SK-N-MC (cell line): ENCODE results near the gene ABCC6.

Source experiments
- DNase-seq: peaks from one replicate; pipeline ENCODE4 v3.0.0-alpha.2; 2011; ENCODE audit warnings: low read depth, low spot score
- H3K27ac ChIP-seq: fragments of 200-600 bp; sonication (generic); 2 replicates; pipeline ENCODE4 v1.5.1; 2016; ENCODE audit warnings: mixed run types
- H3K36me3 ChIP-seq: fragments of 200-600 bp; sonication (generic); 2 replicates; pipeline ENCODE4 v1.6.1; 2017; ENCODE audit warnings: antibody characterized with exemption, low read length, mixed read lengths; ENCODE audit not compliant: insufficient read depth
- H3K4me3 ChIP-seq: fragments of 200-600 bp; sonication (generic); 2 replicates; pipeline ENCODE4 v1.5.1; 2016
- H3K9ac ChIP-seq: fragments of 200-600 bp; sonication (generic); 2 replicates; pipeline ENCODE4 v1.8.0; 2017; ENCODE audit warnings: mixed run types, mixed read lengths; ENCODE audit not compliant: insufficient read length
- H3K9me3 ChIP-seq: fragments of 200-600 bp; sonication (generic); 2 replicates; pipeline ENCODE4 v1.6.1; 2017; ENCODE audit warnings: low read depth, mild to moderate bottlenecking, antibody characterized with exemption, low read length, moderate library complexity, mixed read lengths
- EZH2 ChIP-seq: fragments of 200-600 bp; sonication (generic); IDR thresholded peaks from one replicate; pipeline ENCODE4 v1.6.1; 2017; ENCODE audit warnings: antibody characterized with exemption
- FOXP2 ChIP-seq: optimal IDR thresholded peaks from 2 replicates; pipeline ENCODE3; 2011; ENCODE audit warnings: mild to moderate bottlenecking, moderate library complexity; ENCODE audit not compliant: insufficient read depth; ENCODE audit errors: extremely low read length, control extremely low read depth
- POLR2AphosphoS5 ChIP-seq: IDR thresholded peaks from 2 replicates; pipeline ENCODE4 v1.6.1; 2012; ENCODE audit warnings: mild to moderate bottlenecking, low read depth, low read length, borderline replicate concordance

Gene ABCC6

GRCh38 chr16:16124438-16124837 is 98.9 kb downstream of the ABCC6 start:
- Histone ChIP-seq H3K4me3 (no peak overlapping the region), H3K36me3 (peaks cover 13% of the 10 kb centered on the region; the same call in 1 of the 2 replicates)
- no peak for TF ChIP-seq FOXP2
- TF ChIP-seq EZH2, result no peak
- TF ChIP-seq POLR2AphosphoS5, result no peak

GRCh38 chr16:16122264-16122663 is 101.0 kb downstream of the ABCC6 start:
- H3K36me3 ChIP-seq, result peaks cover 24% of the 10 kb centered on the region
- DNase-seq, result no peak
- TF ChIP-seq EZH2, result no peak
- no peak for TF ChIP-seq FOXP2
- no peak for TF ChIP-seq POLR2AphosphoS5
- no peak overlapping the region for H3K9ac ChIP-seq
- H3K27ac ChIP-seq, result no peak overlapping the region
- H3K4me3 ChIP-seq, result no peak overlapping the region
- no peaks in the 10 kb centered on the region for H3K9me3 ChIP-seq

More at GRCh38 chr16:16124438-16124837, 98.9 kb downstream of the ABCC6 start:
- no peak for DNase-seq
- Histone ChIP-seq H3K9me3 (no peaks in the 10 kb centered on the region), H3K27ac (no peak overlapping the region), H3K9ac (no peak overlapping the region)

GRCh38 chr16:16121185-16121727 is 102.0 kb downstream of the ABCC6 start:
- Histone ChIP-seq H3K4me3 (no peak overlapping the region), H3K27ac (no peak overlapping the region), H3K9ac (no peak overlapping the region), H3K36me3 (peaks cover 33% of the 10 kb centered on the region), H3K9me3 (no peaks in the 10 kb centered on the region)
- TF ChIP-seq EZH2 (no peak), FOXP2 (no peak), POLR2AphosphoS5 (no peak)
- no peak for DNase-seq

DNA sequence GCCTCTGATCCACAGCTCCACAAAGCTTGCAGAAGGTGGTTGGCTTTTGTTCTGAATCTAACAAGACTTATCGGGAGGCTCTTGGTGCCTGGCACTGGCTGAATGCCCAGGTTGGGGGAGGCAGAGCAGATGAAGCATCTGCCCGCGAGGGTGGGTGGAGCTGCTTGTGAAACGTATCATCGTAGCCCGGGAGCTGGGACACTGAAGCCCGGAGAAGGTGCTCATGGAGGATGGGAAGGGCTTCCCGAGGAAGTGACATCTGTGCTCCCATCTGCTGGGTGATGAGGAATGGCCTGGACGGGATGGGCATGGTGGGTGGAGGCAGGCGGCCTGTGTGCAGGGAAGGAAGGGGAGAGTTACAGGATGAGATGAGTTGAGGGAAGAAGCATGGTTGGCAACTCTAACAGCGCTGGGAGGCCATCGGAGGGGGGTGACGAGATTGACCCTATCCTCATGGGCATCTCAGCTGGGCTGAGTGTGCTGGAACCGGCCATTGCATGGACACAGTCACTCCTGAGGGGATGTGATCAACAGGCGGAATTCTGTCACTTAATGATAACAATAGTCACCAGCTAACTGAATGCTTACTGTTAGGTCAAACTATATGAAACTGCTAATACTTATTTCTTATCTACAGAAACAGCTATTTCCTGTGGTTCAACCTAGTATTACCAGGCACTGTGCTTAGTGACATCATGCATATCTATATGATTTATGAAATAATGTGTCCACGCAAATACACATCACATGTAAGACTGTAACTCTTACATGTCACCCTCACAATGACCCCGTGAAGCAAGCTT is 102.7 kb downstream of the ABCC6 start:
- no peaks in the 10 kb centered on the region for H3K9me3 ChIP-seq
- DNase-seq, result no peak
- peaks cover 36% of the 10 kb centered on the region for H3K36me3 ChIP-seq
- no peak overlapping the region for H3K9ac ChIP-seq
- H3K4me3 ChIP-seq, result no peak overlapping the region
- TF ChIP-seq EZH2 (no peak), FOXP2 (no peak), POLR2AphosphoS5 (no peak)
- no peak overlapping the region for H3K27ac ChIP-seq

GRCh38 chr16:16120044-16120381 is 103.3 kb downstream of the ABCC6 start:
- H3K9ac ChIP-seq, result no peak overlapping the region
- DNase-seq, result no peak
- H3K9me3 ChIP-seq, result no peaks in the 10 kb centered on the region
- H3K4me3 ChIP-seq, result no peak overlapping the region
- no peak overlapping the region for H3K27ac ChIP-seq
- TF ChIP-seq EZH2, result no peak
- no peak for TF ChIP-seq FOXP2
- TF ChIP-seq POLR2AphosphoS5, result no peak
- H3K36me3 ChIP-seq, result peaks cover 37% of the 10 kb centered on the region

- no peak for DNase-seq
- no peak overlapping the region for H3K27ac ChIP-seq
- H3K9me3 ChIP-seq, result no peaks in the 10 kb centered on the region
- H3K36me3 ChIP-seq, result peaks cover 39% of the 10 kb centered on the region
- no peak for TF ChIP-seq FOXP2
- no peak for TF ChIP-seq POLR2AphosphoS5
- TF ChIP-seq EZH2, result no peak
- H3K9ac ChIP-seq, result no peak overlapping the region
- H3K4me3 ChIP-seq, result no peak overlapping the region
These were observed 105.0 kb downstream of the ABCC6 start for GRCh38 chr16:16118337-16118736.

DNA sequence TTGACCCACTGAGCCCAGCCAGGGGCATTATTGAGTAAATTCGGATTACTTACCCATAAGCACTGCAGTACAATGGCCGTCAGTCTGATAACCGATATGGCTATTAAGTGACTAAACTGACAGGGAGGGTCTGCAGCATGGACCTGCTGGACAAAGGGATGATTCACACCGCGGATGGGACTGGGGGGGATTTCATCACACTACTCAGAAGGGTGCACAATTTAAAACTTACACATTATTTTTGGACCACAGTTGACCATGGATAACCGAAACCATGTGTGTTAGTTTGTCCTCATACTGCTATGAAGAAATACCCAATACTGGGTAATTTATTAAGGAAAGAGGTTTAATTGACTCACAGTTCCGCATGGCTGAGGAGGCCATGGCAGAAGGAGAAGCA is 106.5 kb downstream of the ABCC6 start:
- no peak overlapping the region for H3K27ac ChIP-seq
- H3K4me3 ChIP-seq, result no peak overlapping the region
- H3K9ac ChIP-seq, result no peak overlapping the region
- H3K9me3 ChIP-seq, result no peaks in the 10 kb centered on the region
- H3K36me3 ChIP-seq, result peaks cover 45% of the 10 kb centered on the region
- no peak for DNase-seq
- TF ChIP-seq POLR2AphosphoS5 (no peak), FOXP2 (no peak), EZH2 (no peak)

- Histone ChIP-seq H3K4me3 (no peak overlapping the region), H3K27ac (no peak overlapping the region), H3K36me3 (peaks cover 52% of the 10 kb centered on the region), H3K9ac (no peak overlapping the region), H3K9me3 (no peaks in the 10 kb centered on the region)
- DNase-seq, result no peak
- TF ChIP-seq POLR2AphosphoS5, result no peak
- TF ChIP-seq FOXP2, result no peak
- no peak for TF ChIP-seq EZH2
These were observed 110.2 kb downstream of the ABCC6 start for GRCh38 chr16:16113076-16113475.

DNA sequence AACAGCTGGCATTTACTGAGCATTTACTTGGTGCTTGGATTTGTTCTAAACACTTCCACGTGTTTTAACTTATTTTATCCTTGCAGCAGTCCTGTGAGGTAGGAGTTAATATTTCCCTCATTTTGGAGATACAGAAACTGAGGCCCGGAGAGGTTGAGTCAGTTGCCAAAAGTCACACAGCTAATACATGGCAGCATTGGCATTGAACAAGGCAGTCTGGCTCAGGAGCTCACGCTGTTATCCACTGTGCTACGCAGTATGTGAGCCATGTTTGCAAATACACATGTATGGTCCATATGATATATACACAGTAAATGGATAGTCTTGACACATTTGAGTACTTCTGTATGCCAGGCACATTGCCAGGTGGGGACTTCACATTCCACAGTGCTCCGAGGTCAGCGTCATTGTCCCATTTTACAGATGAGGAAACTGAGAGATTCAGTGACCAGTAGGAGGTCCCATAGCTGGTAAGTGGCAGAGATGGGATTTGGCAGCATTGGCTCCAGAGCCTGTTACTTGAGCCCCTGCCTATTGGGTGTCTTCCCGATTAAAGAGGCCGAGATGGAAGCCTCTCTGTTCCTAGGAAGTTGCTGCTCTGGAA is 110.7 kb downstream of the ABCC6 start:
- TF ChIP-seq FOXP2, result no peak
- Histone ChIP-seq H3K27ac (no peak overlapping the region), H3K4me3 (no peak overlapping the region), H3K9ac (no peak overlapping the region), H3K9me3 (no peaks in the 10 kb centered on the region), H3K36me3 (peaks cover 48% of the 10 kb centered on the region)
- DNase-seq, result no peak
